NCI-H2196 treated with DMSO at 0.1 percent for 48 hours (cell line): ENCODE results near the gene ZNG1B.
"Not testable (repeated sequence)": the region's sequence is repeated elsewhere in the genome, so short reads cannot be mapped to it uniquely, and the experiment has no call there.

Experiments used
- DNase-seq: peaks from one replicate; lab custom pipeline; 2025; ENCODE audit not compliant: unreplicated experiment; lab: John Stamatoyannopoulos, UW

Gene ZNG1B

DNA sequence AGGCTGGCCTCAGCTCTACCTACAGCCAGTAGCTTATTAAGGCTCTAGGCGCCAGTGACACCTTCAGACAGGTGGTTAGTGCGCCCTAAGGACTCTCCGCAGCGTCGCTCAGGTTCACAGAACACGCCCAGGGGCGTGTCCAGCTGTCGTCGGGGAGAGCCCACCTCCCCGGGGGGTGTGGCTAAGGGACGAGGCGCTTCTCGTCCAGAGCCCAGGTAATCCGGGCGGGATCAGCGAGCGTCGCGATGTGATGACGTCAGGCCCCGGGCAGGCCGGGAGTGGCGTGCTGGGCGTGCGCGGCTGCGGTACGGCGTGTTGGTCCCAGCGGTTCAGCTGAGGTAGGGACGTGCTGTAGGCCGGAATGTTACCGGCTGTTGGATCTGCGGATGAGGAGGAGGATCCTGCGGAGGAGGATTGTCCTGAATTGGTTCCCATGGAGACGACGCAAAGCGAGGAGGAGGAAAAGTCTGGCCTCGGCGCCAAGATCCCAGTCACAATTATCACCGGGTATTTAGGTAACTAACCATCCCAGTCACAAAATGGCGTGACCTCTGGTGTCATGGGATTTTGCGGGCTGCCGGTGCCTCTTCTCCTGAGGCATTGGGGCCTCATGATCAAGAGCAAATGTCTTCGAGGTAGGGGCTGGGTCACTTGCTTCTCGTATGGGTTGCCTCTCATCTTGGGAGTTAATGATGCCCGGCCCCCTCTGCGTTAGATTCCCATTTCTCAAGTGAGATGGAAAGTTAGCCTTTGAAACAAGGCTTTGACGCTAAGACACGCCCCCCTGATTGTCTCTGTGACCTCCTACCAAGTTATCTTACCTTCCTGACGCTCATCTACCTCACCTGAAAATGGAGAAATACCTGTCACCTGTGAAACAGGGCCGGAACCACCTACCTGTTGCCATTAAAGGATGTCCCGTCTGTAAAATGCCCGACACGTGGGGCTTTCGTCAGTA, at the start of gene ZNG1B:
ZNG1B (plus strand) TSS at position 184 of the 958 bp plus-strand sequence; CDS start at position 362, 178 bp downstream.
- not testable (repeated sequence) for DNase-seq

DNA sequence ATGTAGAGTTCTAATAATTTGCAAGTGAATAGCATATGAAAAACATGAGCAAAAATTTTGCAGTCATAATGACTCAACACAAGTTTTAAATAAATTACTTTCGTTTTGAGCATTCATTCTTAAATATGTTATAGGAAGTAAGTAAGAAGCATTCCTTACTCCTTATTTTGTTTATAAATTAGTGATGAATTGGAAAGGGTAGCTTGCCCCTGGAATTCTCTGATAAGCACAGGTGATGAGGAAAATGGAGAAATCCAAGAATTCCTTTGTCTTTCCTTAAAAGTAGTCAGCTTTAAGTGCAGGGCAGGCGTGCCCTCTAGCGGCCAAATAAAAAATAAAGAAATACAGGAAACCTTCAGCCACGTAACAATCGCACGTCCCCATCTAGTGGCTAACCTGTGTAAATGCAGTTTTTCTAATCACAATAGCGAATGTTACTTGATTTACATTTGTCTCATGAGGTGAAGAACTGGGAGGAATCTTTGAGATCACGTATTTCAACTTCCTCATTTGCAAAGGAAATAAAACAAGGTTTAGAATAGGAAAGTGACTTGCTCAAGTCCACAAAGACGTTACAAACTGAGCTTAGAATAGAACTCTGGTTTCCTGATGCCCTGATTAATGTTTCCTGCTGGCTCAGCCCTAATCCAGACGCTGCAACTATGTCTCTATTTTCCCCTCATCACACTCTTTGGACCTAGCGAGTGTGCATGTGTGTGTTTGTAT, 47.2 kb upstream of the ZNG1B start:
- DNase-seq, result no peak

GRCh38 chr2:113391073-113391472, 46.4 kb upstream of the ZNG1B start:
- DNase-seq, result no peak

DNA sequence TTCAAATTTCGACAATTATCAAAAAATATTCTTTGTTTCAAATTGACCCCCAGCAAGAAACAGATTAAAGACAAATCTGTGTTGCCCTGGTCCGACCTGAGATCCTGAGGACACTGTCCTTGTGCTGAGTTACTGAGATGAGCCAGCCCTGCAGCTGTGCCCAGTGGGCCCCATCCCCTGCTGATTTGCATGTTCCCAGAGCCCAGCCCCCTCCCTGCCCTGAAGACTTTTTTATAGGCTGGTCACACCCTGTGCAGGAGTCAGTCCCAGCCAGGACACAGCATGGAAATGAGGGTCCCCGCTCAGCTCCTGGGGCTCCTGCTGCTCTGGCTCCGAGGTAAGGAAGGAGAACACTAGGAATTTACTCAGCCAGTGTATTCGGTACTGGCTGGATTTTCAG, 31.4 kb upstream of the ZNG1B start:
- DNase-seq, result no peak

GRCh38 chr2:113407446-113408099, 29.9 kb upstream of the ZNG1B start:
- no peak for DNase-seq

DNA sequence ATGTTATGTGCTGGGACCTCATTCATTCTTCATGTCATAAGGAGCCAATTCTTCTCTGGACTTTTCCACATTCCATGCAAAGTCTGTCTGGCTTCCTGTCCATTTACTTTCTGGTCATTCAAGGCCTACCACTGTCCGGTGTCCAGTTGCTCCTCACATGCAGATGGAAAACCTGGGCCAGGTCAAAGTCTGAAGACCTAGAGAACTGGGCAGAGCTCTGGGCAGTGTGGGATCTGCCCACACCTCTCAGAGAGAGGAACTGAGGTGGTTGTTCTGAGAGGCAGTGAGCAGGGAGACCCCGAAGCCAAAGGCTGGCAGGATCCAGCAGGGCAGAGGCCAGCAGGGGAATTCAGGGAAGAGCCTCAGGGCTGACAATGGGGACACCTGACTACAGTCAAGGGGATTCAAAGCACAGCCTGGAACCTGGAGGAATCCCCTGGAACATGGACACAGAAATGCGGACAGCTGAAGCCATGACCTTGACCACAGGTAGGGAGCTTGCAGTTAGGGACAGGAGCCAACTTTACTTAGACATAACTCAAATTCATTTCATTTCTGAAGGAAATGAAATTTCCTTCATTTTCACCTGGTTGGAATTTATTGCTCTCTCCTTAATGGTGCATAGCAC, 25.7 kb upstream of the ZNG1B start:
- not testable (repeated sequence) for DNase-seq

GRCh38 chr2:113412774-113413173, 24.7 kb upstream of the ZNG1B start:
- DNase-seq, result not testable (repeated sequence)

GRCh38 chr2:113431773-113432172, 5.7 kb upstream of the ZNG1B start:
- not testable (repeated sequence) for DNase-seq

DNA sequence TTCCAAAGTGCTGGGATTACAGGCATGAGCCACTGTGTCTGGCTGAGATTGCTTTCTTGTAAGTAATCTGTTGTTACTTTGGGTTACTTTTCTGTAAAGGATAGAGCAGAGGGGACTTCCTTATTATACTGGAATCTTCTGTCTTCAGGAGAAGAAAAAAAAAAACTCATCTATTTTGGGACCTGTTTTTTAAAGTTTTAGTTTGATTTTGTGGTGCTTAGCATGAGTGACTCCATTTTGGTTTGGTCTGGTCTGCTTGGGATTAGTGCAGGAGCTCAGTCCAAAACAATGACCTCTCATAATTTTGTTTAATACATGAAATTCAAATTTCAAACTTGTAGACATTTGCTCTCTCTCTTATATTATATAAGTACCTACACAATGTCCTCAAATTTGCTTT, 4.0 kb upstream of the ZNG1B start:
- DNase-seq, result not testable (repeated sequence)

- not testable (repeated sequence) for DNase-seq
Measured at GRCh38 chr2:113465770-113466169, 28.3 kb downstream of the ZNG1B start.

DNA sequence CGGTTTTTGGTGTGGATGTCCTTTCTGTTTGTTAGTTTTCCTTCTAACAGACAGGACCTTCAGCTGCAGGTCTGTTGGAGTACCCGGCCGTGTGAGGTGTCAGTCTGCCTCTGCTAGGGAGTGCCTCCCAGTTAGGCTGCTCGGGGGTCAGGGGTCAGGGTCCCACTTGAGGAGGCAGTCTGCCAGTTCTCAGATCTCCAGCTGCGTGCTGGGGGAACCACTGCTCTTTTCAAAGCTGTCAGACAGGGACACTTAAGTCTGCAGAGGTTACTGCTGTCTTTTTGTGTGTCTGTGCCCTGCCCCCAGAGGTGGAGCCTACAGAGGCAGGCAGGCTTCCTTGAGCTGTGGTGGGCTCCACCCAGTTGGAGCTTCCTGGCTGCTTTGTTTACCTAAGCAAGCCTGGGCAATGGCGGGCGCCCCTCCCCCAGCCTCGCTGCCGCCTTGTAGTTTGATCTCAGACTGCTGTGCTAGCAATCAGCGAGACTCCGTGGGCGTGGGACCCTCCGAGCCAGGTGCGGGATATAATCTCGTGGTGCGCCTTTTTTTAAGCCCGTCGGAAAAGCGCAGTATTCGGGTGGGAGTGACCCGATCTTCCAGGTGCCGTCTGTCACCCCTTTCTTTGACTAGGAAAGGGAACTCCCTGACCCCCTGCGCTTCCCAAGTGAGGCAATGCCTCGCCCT, 39.3 kb downstream of the ZNG1B start:
- not testable (repeated sequence) for DNase-seq

- not testable (repeated sequence) for DNase-seq
Measured at GRCh38 chr2:113496527-113496926, 59.0 kb downstream of the ZNG1B start.

DNA sequence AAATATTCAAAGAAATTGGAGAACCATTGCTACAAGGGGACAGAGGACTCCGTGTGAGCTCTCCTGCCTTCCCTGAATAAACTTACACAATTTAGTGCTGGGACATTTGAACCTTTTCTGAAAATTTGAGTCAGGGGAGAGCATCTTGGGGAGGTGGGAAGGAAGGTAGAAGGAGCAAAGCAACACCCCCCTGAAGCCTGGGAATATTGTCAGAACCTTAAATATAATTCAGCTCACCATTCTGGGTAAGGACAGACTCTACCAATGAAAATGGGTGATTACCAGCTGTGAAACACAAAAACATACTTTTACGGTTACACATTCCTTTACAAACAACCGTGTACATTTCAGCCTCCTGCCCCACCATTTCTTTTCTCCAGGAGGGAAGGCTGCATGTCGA, 60.9 kb downstream of the ZNG1B start, which contains the start of gene FOXD4L1:
FOXD4L1 (plus strand) TSS at position 301 of the 400 bp plus-strand sequence. CDS start 592 bp downstream, outside the sequence.
- not testable (repeated sequence) for DNase-seq

DNA sequence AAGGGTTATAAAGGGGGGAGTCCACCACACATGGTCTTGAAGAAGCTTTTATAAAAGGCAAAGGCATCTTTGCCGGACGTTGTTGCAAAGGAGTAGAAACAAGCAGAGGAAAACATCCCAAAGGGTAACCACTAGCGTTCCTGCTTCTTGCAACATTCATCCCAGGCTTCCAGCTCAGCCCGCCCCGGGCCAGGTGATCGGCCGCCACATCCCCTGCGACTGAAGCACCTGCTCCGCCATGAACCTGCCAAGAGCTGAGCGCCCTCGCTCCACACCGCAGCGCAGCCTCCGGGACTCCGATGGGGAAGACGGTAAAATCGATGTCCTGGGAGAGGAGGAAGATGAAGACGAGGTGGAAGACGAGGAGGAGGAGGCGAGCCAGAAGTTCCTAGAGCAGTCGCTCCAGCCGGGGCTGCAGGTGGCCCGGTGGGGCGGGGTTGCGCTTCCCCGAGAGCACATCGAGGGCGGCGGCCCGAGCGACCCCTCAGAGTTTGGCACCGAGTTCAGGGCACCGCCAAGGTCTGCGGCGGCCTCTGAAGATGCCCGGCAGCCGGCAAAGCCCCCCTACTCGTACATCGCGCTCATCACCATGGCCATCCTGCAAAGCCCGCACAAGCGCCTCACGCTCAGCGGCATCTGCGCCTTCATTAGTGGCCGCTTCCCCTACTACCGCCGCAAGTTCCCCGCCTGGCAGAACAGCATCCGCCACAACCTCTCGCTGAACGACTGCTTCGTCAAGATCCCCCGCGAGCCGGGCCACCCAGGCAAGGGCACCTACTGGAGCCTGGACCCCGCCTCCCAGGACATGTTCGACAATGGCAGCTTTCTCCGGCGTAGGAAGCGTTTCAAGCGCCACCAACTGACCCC, 61.8 kb downstream of the ZNG1B start:
- DNase-seq, result not testable (repeated sequence)

DNA sequence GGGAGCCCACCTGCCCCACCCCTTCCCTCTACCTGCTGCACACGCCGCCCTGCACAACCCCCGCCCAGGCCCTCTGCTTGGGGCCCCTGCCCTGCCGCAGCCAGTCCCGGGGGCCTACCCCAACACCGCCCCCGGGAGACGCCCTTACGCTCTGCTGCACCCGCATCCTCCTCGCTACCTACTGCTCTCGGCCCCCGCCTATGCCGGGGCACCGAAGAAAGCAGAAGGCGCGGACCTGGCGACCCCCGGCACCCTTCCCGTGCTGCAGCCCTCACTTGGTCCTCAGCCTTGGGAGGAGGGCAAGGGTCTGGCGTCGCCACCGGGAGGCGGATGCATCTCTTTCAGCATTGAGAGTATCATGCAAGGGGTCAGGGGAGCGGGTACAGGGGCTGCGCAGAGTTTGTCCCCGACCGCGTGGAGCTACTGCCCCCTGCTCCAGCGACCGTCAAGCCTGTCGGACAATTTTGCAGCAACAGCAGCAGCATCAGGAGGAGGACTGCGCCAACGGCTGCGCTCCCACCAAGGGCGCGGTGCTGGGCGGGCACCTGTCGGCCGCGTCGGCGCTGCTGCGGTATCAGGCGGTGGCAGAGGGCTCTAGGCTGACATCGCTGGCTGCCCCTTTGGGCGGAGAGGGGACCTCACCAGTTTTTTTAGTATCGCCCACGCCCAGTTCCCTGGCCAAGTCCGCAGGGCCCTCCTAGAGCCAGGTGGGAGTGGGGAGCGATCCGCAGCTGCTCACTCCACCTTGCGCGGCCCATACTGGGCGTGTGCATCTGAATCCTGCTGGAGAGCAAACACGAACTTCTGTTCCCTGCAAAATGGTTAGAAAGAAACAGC, 62.6 kb downstream of the ZNG1B start:
- DNase-seq, result not testable (repeated sequence)

DNA sequence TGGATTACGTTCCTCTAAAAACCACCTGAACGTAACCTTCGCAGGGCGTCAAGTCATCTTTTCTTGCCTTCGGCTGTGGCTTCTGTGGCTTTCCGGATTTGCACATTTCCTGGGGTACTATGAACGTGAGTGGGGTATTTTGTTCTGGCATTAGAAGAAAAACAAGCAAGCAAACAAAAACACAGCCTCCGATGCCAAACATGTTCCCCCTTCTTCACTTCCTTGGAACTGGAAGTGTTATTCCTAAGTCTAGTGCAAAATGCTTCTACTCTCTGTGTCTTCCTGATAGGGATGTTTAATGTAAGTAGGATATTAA, 63.2 kb downstream of the ZNG1B start:
- DNase-seq, result not testable (repeated sequence)

DNA sequence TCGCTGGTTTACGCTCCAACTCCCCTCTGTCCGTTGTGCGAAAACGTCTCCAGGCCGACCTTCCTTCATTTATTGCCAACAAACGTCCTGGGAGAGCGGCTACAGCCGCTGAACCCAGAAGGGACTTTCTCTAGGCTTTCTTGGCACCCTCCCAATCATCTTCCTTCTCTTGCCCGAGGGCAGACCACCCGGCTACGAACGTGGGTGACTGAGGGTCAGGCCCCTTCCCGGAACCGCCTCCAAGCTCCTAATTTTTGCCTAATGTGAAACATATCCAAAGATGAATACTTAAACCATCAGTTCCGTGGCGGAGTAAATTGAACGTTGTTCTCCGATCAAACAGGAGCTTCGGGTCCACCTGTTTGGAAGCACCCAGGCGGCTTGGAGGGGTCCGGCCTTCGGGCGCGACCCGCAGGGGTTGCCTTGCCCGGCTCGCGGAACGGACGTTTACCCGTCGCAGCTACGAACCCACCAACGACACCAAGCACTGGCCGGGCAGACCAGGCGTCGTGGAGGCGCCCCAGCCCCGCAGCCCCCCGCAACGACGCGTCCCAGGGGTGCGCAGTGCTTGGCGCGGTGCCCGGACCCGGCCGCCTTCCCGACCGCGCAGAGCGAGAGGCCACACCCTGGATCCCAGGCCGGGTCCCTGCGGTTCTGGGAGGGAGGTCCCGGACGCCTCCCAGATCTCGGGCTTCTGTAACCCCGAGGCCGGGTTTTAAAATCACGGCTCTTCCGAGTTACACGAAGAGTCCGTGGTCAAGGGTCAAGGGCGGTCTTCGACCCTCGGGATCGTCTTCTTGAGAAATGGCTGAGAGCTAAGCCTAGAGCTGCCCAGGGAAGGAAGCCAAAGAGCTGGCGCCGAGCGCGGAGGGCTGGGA, 65.0 kb downstream of the ZNG1B start:
- DNase-seq, result not testable (repeated sequence)
